Spleen (tissue), 7 donors: Measurements from ENCODE around the gene PPP1R9A.

Source experiments
- POLR2A ChIP-seq, 3 donors: fragments of 450-650 bp; IDR thresholded peaks; one replicate each; pipeline ENCODE4 v1.5.1; 2017; ENCODE audit warnings: antibody characterized with exemption in 3 of 3, mild to moderate bottlenecking in 1 of 3
- TF ChIP-seq, protein P1 (sequence below), 11 experiments: fragments of 200-600 bp in 7 of 11; fragments of 450-650 bp in 4 of 11; sonication (generic) in 4 of 11; IDR thresholded peaks in 8 of 11; conservative IDR thresholded peaks in 3 of 11; 1 replicate in 7 of 11; 2 replicates in 4 of 11; pipeline versions ENCODE4 v1.4.0 to v1.8.0; 2016 to 2021; ENCODE audit warnings: antibody characterized with exemption in 11 of 11, inconsistent platforms in 4 of 11, mild to moderate bottlenecking in 1 of 11
- donor health status: DM: no; HTN: no; CAD: no; lungs with moderate emphysema.
- donor health status: DM: no; HTN: no; CAD: no.
- donor health status: DM: no; HTN: no; CAD: no.

DNA sequence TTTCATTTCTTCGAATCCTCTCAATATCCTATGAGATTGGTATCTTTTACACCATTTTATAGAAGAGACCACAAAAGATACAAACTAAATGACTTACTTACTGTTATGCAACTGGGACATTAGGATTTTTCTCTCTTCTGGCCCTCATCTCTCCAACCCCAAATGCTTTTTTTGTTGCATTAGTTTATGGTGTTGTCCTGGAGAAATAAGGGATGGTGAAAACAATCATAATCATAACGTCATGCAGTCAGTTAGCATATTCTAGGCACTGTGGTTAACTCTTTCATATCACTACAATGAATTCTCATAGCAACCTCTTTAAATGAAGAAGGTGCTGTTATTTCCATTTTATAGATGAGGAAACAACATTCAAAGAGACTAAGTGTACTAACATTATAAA lies 312.3 kb downstream of the PPP1R9A start:
- TF ChIP-seq, protein P1, sequence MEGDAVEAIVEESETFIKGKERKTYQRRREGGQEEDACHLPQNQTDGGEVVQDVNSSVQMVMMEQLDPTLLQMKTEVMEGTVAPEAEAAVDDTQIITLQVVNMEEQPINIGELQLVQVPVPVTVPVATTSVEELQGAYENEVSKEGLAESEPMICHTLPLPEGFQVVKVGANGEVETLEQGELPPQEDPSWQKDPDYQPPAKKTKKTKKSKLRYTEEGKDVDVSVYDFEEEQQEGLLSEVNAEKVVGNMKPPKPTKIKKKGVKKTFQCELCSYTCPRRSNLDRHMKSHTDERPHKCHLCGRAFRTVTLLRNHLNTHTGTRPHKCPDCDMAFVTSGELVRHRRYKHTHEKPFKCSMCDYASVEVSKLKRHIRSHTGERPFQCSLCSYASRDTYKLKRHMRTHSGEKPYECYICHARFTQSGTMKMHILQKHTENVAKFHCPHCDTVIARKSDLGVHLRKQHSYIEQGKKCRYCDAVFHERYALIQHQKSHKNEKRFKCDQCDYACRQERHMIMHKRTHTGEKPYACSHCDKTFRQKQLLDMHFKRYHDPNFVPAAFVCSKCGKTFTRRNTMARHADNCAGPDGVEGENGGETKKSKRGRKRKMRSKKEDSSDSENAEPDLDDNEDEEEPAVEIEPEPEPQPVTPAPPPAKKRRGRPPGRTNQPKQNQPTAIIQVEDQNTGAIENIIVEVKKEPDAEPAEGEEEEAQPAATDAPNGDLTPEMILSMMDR (IDR thresholded peaks at IDR 0.05 in 8 of 11, conservative IDR thresholded peaks at IDR 0.05 in 3 of 11): no peak
- TF ChIP-seq POLR2A (IDR thresholded peaks at IDR 0.05): no peak
